Measurements from ENCODE around the gene EPHB6. TPM values are rescaled to one million over a fixed set of nuclear protein-coding genes. Genes with fewer than 3 reads are reported as not detected.

EPHB6 gene
- total RNA-seq, 2 donors from 2014 or later: 8.2 to 19.4 TPM

GRCh38 chr7:142807855-142808460 is 46.9 kb upstream of the EPHB6 start:
- no peak for TF ChIP-seq CTCF (IDR thresholded peaks at IDR 0.05)
- no peaks in the 10 kb centered on the region for H3K9me3 ChIP-seq
- H3K4me3 ChIP-seq: no peak overlapping the region
- no peaks in the 10 kb centered on the region for H3K36me3 ChIP-seq
- no peak overlapping the region for H3K27ac ChIP-seq
- no peaks in the 10 kb centered on the region for H3K27me3 ChIP-seq
- no peaks in the 10 kb centered on the region for H3K4me1 ChIP-seq
- no peak for DNase-seq (ENCODE audit: low spot score)

- Histone ChIP-seq H3K36me3 (no peaks in the 10 kb centered on the region), H3K27ac (no peak overlapping the region)
Measured at GRCh38 chr7:142808461-142808801, 46.4 kb upstream of the EPHB6 start.

GRCh38 chr7:142808802-142809583 is 45.9 kb upstream of the EPHB6 start:
- Histone ChIP-seq H3K36me3 (no peaks in the 10 kb centered on the region), H3K9me3 (no peaks in the 10 kb centered on the region), H3K27ac (no peak overlapping the region), H3K27me3 (no peaks in the 10 kb centered on the region), H3K4me3 (no peak overlapping the region), H3K4me1 (no peaks in the 10 kb centered on the region)
- no peak for TF ChIP-seq CTCF (IDR thresholded peaks at IDR 0.05)
- no peak for DNase-seq (ENCODE audit: low spot score)

More at GRCh38 chr7:142808461-142808801, 46.4 kb upstream of the EPHB6 start:
- Histone ChIP-seq H3K9me3 (no peaks in the 10 kb centered on the region), H3K4me3 (no peak overlapping the region), H3K4me1 (no peaks in the 10 kb centered on the region), H3K27me3 (no peaks in the 10 kb centered on the region)
- no peak for DNase-seq (ENCODE audit: low spot score)
- TF ChIP-seq CTCF (IDR thresholded peaks at IDR 0.05): no peak

GRCh38 chr7:142809671-142810070 is 45.2 kb upstream of the EPHB6 start:
- TF ChIP-seq CTCF (IDR thresholded peaks at IDR 0.05): no peak
- no peaks in the 10 kb centered on the region for H3K27me3 ChIP-seq
- no peaks in the 10 kb centered on the region for H3K36me3 ChIP-seq
- H3K4me1 ChIP-seq: no peaks in the 10 kb centered on the region
- H3K27ac ChIP-seq: no peak overlapping the region
- no peaks in the 10 kb centered on the region for H3K9me3 ChIP-seq
- H3K4me3 ChIP-seq: no peak overlapping the region
- no peak for DNase-seq (ENCODE audit: low spot score)

GRCh38 chr7:142811154-142811737 is 43.6 kb upstream of the EPHB6 start:
- Histone ChIP-seq H3K4me3 (no peak overlapping the region), H3K36me3 (no peaks in the 10 kb centered on the region), H3K9me3 (no peaks in the 10 kb centered on the region), H3K27me3 (no peaks in the 10 kb centered on the region), H3K27ac (no peak overlapping the region), H3K4me1 (no peaks in the 10 kb centered on the region)
- DNase-seq (ENCODE audit: low spot score): no peak
- peak in 1 of 2 donors; percentile 70 for TF ChIP-seq CTCF (IDR thresholded peaks at IDR 0.05)

Measured in right atrium auricular region (tissue), 2 donors.